ENCODE results near the gene MAP4K5.

DNA sequence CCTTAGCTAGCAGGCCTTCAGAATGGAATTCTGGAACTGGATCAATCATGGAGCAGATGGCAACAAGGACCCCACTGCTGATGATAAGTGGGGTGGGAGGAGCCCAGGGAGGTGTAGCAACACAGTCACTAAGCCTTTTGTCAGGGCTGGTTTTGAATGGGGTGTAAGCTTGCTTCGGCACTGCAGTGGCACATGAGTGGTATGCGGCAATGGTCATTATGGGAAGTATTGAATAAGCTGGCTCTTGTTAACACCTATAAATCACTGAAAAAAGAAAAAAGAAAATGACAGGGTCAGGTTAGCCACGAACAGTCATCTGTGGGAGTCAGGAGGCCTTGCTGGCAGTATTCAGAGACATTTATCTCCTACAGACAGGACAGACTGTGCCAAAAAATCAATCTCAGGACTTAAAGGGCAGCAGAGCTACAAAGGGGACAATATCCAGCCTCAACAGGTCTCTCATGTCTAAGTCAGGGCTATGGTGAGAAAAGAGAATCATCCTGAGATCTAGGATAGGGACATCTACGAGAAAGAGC is 154.8 kb downstream of the MAP4K5 start:
- TF ChIP-seq RAD21 (IDR thresholded peaks at IDR 0.05; ENCODE audit: low read depth) = no peak
- no peak for TF ChIP-seq CEBPB (IDR thresholded peaks at IDR 0.05; ENCODE audit: low read depth)
- TF ChIP-seq POLR2AphosphoS5 (IDR thresholded peaks at IDR 0.05; ENCODE audit: low read depth, low read length) = no peak
- TF ChIP-seq, protein P1, sequence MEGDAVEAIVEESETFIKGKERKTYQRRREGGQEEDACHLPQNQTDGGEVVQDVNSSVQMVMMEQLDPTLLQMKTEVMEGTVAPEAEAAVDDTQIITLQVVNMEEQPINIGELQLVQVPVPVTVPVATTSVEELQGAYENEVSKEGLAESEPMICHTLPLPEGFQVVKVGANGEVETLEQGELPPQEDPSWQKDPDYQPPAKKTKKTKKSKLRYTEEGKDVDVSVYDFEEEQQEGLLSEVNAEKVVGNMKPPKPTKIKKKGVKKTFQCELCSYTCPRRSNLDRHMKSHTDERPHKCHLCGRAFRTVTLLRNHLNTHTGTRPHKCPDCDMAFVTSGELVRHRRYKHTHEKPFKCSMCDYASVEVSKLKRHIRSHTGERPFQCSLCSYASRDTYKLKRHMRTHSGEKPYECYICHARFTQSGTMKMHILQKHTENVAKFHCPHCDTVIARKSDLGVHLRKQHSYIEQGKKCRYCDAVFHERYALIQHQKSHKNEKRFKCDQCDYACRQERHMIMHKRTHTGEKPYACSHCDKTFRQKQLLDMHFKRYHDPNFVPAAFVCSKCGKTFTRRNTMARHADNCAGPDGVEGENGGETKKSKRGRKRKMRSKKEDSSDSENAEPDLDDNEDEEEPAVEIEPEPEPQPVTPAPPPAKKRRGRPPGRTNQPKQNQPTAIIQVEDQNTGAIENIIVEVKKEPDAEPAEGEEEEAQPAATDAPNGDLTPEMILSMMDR (IDR thresholded peaks at IDR 0.05 in 2 of 3, conservative IDR thresholded peaks at IDR 0.05 in 1 of 3; ENCODE audit: borderline replicate concordance in 1 of 3, insufficient read depth in 1 of 3, low read depth in 2 of 3, low read length in 2 of 3) = no peak
- TF ChIP-seq POLR2A (IDR thresholded peaks at IDR 0.05; ENCODE audit: borderline replicate concordance, extremely low read depth, insufficient read depth, insufficient read length) = no peak
- no peak for TF ChIP-seq EZH2 (IDR thresholded peaks at IDR 0.05)
- TF ChIP-seq JUND (IDR thresholded peaks at IDR 0.05) = no peak
- no peak for TF ChIP-seq ZFX (IDR thresholded peaks at IDR 0.05)
